Heart left ventricle (tissue), 16 donors: ENCODE measurements around the gene ZCWPW2. TPM values are rescaled to one million over a fixed set of nuclear protein-coding genes. Genes with fewer than 3 reads are reported as not detected.

ENCODE experiments used
- ATAC-seq, 4 donors: fragments of 200-7000 bp; cut with Tn5 transposase; one replicate each; pipeline ENCODE4 v1.9.1; 2020 to 2022; ENCODE audit warnings: moderate library complexity in 4 of 4, mild to moderate bottlenecking in 3 of 4, moderate number of reproducible peaks in 1 of 4
- DNase-seq, 5 donors: peaks; one replicate each; pipeline ENCODE4 v3.0.0-alpha.2; 2020
- H3K27ac ChIP-seq, 12 donors: fragments of 200-600 bp; sonication (generic) in 4 of 12; one replicate each; pipeline versions ENCODE4 v1.5.0 to v1.8.0; 2016 to 2022; ENCODE audit warnings: mild to moderate bottlenecking in 2 of 12
- H3K27me3 ChIP-seq, 9 donors: fragments of 200-600 bp; sonication (generic) in 2 of 9; one replicate each; pipeline versions ENCODE4 v1.5.1 to v1.8.0; 2016 to 2022; ENCODE audit warnings: mild to moderate bottlenecking in 3 of 9
- H3K36me3 ChIP-seq, 9 donors: fragments of 200-600 bp; sonication (generic) in 2 of 9; one replicate each; pipeline versions ENCODE4 v1.5.0 to v1.8.0; 2018 to 2022; ENCODE audit warnings: mild to moderate bottlenecking in 2 of 9
- H3K4me1 ChIP-seq, 12 donors: fragments of 200-600 bp; sonication (generic) in 4 of 12; one replicate each; pipeline versions ENCODE4 v1.5.0 to v1.8.0; 2016 to 2022; ENCODE audit warnings: mild to moderate bottlenecking in 3 of 12
- H3K4me3 ChIP-seq, 12 donors: fragments of 200-600 bp; sonication (generic) in 4 of 12; one replicate each; pipeline versions ENCODE4 v1.5.0 to v1.8.0; 2017 to 2022; ENCODE audit warnings: mild to moderate bottlenecking in 9 of 12, moderate library complexity in 4 of 12
- H3K9me3 ChIP-seq, 12 donors: fragments of 200-600 bp; sonication (generic) in 4 of 12; one replicate each; pipeline versions ENCODE4 v1.5.0 to v1.8.0; 2016 to 2022; ENCODE audit warnings: mild to moderate bottlenecking in 1 of 12
- POLR2A ChIP-seq, 2 donors: fragments of 450-650 bp; IDR thresholded peaks; one replicate each; pipeline ENCODE4 v1.6.1; 2017; ENCODE audit warnings: antibody characterized with exemption in 2 of 2, mild to moderate bottlenecking in 2 of 2, moderate library complexity in 2 of 2
- WGBS, 4 donors: extraction: QIAGEN DNeasy Blood & Tissue Kit in 2 of 4; methylation state at CpG; one replicate each; pipeline versions ENCODE4 v1.1.5 to v1.1.7; 2013 to 2018; 5-methylcytosine and 5-hydroxymethylcytosine counted together
- intact Hi-C, 10 donors: fragments of 100-400 bp; cut with DNase I; formaldehyde crosslinking; loops; one replicate each; pipeline versions ENCODE4 v1.11.1 to v1.14.2; 2022
- polyA plus RNA-seq, 2 donors: library from polyadenylated mRNA; stranded (reverse); fragments of 200-250 nt; gene quantifications; one replicate each; pipeline ENCODE4 v1.2.3, GENCODE V29; 2013
- total RNA-seq, 9 donors: library from RNA; depleted of rRNA in 2 of 9; stranded (reverse); fragments of >200 nt in 2 of 9; fragmentation: NEBNext Ultra II Directional in 3 of 9; extraction: Animal tissue kit (Norgen Biotek cat#: 25700) in 3 of 9; gene quantifications; one replicate each; pipeline versions ENCODE4 v1.1.0 to v1.2.4, GENCODE V29; 2016 to 2023
- TF ChIP-seq, protein P1 (sequence below), 12 donors: fragments of 200-600 bp; sonication (generic) in 4 of 12; IDR thresholded peaks; one replicate each; pipeline versions ENCODE4 v1.5.0 to v1.8.0; 2018 to 2022; ENCODE audit warnings: antibody characterized with exemption in 12 of 12, mild to moderate bottlenecking in 5 of 12
- donor health status: ischemic (EF 13 %, LVEDD 7.1; RV severe dilation, severe dysfunction).
- donor health status: healthy with polysubstance abuse.
- donor health status: DM: no; HTN: yes; CAD: no.
- donor health status: DM: no; HTN: no; CAD: no.
- donor health status: ischemic (EF 25% LVEDD 6.9; RV normal size, moderate dysfunction).
- donor health status: ischemic (EF 25% LVEDD 5.7; RV mildly dilated, moderate dysfunction).
- donor health status: healthy.
- donor health status: DM: yes; HTN: yes; CAD: no.
- donor health status: ischemic (EF 35%, LVEDD 5.7; RV mildly dilated, moderate dysfunction).
- donor health status: nonischemic (EF 11% LVEDD 7.7; RV severe dilation, severe dysfunction).
- donor health status: DM: yes; HTN: yes; CAD: no.
- donor health status: PGD.
- donor health status: ischemic (EF 29% LVEDD 5.4; RV normal size, mild dysfunction).
- donor health status: nonischemic (EF 23%, LVEDD 6.1; RV moderate dilation, normal function).

Gene ZCWPW2
- total and polyA plus RNA-seq, 11 donors, result 0.86 to 4.9 (median 1.8) TPM

- H3K4me3 ChIP-seq, result no peak overlapping the region
- no peak for ATAC-seq
- TF ChIP-seq POLR2A (IDR thresholded peaks at IDR 0.05), result no peak
- TF ChIP-seq, protein P1, sequence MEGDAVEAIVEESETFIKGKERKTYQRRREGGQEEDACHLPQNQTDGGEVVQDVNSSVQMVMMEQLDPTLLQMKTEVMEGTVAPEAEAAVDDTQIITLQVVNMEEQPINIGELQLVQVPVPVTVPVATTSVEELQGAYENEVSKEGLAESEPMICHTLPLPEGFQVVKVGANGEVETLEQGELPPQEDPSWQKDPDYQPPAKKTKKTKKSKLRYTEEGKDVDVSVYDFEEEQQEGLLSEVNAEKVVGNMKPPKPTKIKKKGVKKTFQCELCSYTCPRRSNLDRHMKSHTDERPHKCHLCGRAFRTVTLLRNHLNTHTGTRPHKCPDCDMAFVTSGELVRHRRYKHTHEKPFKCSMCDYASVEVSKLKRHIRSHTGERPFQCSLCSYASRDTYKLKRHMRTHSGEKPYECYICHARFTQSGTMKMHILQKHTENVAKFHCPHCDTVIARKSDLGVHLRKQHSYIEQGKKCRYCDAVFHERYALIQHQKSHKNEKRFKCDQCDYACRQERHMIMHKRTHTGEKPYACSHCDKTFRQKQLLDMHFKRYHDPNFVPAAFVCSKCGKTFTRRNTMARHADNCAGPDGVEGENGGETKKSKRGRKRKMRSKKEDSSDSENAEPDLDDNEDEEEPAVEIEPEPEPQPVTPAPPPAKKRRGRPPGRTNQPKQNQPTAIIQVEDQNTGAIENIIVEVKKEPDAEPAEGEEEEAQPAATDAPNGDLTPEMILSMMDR (IDR thresholded peaks at IDR 0.05), result peak; percentile 61 to 82 (median 75)
- H3K27me3 ChIP-seq, result no peaks in the 10 kb centered on the region
- H3K27ac ChIP-seq, result no peak overlapping the region
- H3K9me3 ChIP-seq, result no peaks in the 10 kb centered on the region
- intact Hi-C loops, result loop anchor here in 9 of 10 donors (1.0 to 10.0 kb wide), 4 partner anchors 614 to 616 kb away; no protein-coding TSS in a partner anchor
- H3K36me3 ChIP-seq, result peaks cover 0 to 87% (median 49%) of the 10 kb centered on the region in 9 donors
- H3K4me1 ChIP-seq, result peaks cover 0 to 16% (median 0%) of the 10 kb centered on the region in 12 donors
- WGBS, 4 donors, result 82 to 84% (median 83%) methylated on average over 4 of the region's 4 CpGs
- no peak for DNase-seq
Measured at GRCh38 chr3:28328188-28329151, 20.1 kb upstream of the ZCWPW2 start.

GRCh38 chr3:28334552-28334951 lies 14.0 kb upstream of the ZCWPW2 start:
- no peak overlapping the region for H3K4me3 ChIP-seq
- DNase-seq, result no peak
- no peak for TF ChIP-seq POLR2A (IDR thresholded peaks at IDR 0.05)
- TF ChIP-seq, protein P1 (IDR thresholded peaks at IDR 0.05), result peak in 9 of 12 donors; percentile 6 to 37 (median 22)
- peaks cover 0 to 91% (median 67%) of the 10 kb centered on the region in 9 donors for H3K36me3 ChIP-seq
- no peaks in the 10 kb centered on the region for H3K4me1 ChIP-seq
- intact Hi-C loops, result loop anchor here in 1 of 10 donors (5.0 kb wide), 1 partner anchor 622 kb away; no protein-coding TSS in a partner anchor
- ATAC-seq, result no peak
- no peaks in the 10 kb centered on the region for H3K9me3 ChIP-seq
- H3K27ac ChIP-seq, result no peak overlapping the region
- H3K27me3 ChIP-seq, result no peaks in the 10 kb centered on the region

DNA sequence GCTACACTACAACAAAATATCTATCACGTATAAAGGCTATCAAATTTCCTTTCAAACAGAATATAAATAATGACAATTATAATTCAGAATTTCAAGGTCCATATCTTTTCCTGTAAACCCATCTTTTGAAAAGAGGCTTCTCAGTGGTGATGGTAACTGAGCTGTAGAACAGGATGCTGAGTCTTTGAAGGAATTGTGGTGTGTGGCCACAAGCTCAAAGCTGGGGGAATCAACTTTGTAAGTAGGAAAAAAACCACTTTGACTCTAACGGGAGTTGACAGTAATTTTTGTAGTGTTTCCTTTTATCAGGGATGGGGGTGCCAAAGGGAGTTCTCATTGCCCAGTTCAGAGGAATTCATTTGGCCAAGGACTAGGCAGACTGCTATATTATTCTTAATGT lies 13.3 kb upstream of the ZCWPW2 start:
- Histone ChIP-seq H3K27me3 (no peaks in the 10 kb centered on the region), H3K4me3 (no peak overlapping the region), H3K36me3 (peaks cover 0 to 92% (median 73%) of the 10 kb centered on the region in 9 donors), H3K9me3 (no peaks in the 10 kb centered on the region), H3K4me1 (no peaks in the 10 kb centered on the region), H3K27ac (no peak overlapping the region)
- ATAC-seq (no peak), DNase-seq (no peak)
- WGBS, 4 donors, result 61 to 69% (median 65%) methylated on average over 2 of the region's 2 CpGs
- TF ChIP-seq, protein P1 (IDR thresholded peaks at IDR 0.05), result no peak
- no peak for TF ChIP-seq POLR2A (IDR thresholded peaks at IDR 0.05)
- intact Hi-C loops, result no loop called here

GRCh38 chr3:28337230-28337629 lies 11.3 kb upstream of the ZCWPW2 start:
- Histone ChIP-seq H3K4me3 (no peak overlapping the region), H3K36me3 (peaks cover 0 to 76% (median 63%) of the 10 kb centered on the region in 9 donors), H3K27me3 (no peaks in the 10 kb centered on the region), H3K9me3 (no peaks in the 10 kb centered on the region), H3K27ac (no peak overlapping the region), H3K4me1 (peaks cover 0 to 11% (median 2%) of the 10 kb centered on the region in 12 donors)
- ATAC-seq, result no peak
- TF ChIP-seq POLR2A (IDR thresholded peaks at IDR 0.05), result no peak
- TF ChIP-seq, protein P1 (IDR thresholded peaks at IDR 0.05), result no peak
- intact Hi-C loops, result no loop called here
- DNase-seq, result no peak
